ENCODE measurements around the gene NECAB3. TPM values are rescaled to one million over a fixed set of nuclear protein-coding genes. Genes with fewer than 3 reads are reported as not detected.

Gene NECAB3
- total RNA-seq, 1 donor from 2014 or later = 19.2 TPM

DNA sequence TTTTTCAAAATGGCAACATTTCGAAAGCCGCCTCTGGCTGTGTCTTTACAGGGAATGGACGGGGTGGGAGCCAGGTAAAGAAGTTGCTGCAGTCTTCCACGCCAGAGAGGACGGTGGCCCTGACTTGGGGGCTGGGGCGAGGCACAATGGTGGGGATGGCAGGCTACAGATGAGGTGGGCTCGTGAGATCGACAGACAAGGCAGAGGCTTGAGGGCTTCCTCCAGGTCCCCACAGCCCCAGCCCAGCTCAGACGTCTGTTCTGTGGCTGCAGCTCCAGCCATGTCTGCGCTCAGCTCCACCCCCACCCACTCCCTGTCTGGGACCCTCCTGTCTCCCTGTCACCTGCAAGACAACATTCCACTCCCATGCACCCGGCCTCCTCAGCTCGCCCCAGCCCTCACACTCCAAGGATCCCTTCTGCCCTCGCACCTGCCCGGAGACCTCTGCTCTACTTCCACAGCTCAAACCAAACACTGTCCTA lies 19.5 kb downstream of the NECAB3 start:
- Histone ChIP-seq H3K36me3 (no peaks in the 10 kb centered on the region), H3K4me3 (no peak overlapping the region), H3K9me3 (ENCODE audit: low read depth) (no peaks in the 10 kb centered on the region), H3K9ac (no peak overlapping the region), H3K27ac (no peak overlapping the region), H3F3A (ENCODE audit: low read depth) (no peaks in the 10 kb centered on the region), H3K4me1 (no peaks in the 10 kb centered on the region), H4K20me1 (ENCODE audit: low read depth) (no peaks in the 10 kb centered on the region), H3K4me2 (no peak overlapping the region), H3K79me2 (ENCODE audit: low read depth) (no peaks in the 10 kb centered on the region), H2AFZ (replicated peaks) (no peak overlapping the region), H3K27me3 (no peaks in the 10 kb centered on the region)
- Mint-ChIP-seq H3K27me3 (ENCODE audit: insufficient read depth, low read depth) (peaks cover 4% of the 10 kb centered on the region), H3K9me3 (no peaks in the 10 kb centered on the region), H3K4me3 (no peak overlapping the region), H3K36me3 (no peaks in the 10 kb centered on the region), H3K4me1 (peaks cover 5% of the 10 kb centered on the region), H3K27ac (no peak overlapping the region)
- no peak for TF ChIP-seq EZH2phosphoT487 (IDR thresholded peaks at IDR 0.05)
- TF ChIP-seq CTCF (IDR thresholded peaks at IDR 0.05) = no peak
- no peak for TF ChIP-seq EZH2 (IDR thresholded peaks at IDR 0.05)
- DNase-seq (ENCODE audit: low spot score) = no peak

DNA sequence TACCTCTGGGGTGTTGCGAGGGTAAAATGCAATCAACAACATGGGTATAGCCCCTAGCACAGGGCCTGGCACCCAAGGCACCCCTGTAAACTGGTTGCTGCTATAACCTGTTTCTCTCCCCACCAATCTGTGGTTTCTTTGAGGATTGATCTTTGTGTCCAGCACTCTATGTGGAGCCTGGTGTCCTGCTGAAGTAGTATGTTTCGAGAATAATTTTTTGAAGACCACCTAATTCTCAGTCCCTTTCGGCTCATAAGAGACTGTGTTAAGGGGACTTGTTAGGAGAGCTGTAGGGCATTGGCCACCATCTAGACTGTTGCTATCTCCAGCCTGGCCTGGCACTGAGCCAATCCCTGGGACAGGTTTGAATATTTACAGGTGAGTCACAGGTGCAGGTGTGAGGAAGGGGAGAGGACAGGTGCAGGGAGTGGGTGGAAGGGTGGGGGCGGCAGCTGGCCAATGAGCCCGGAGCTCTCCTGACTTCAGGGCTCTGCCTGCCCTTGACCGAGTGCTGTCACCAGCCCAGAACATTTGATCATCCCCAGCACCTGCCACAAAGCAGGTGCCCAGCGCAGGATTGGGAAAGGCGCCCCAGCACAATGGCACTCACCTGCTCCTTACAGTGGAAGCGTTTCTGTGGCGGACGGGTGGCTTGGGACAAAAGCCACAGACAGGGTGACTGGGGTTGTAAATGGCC lies 20.2 kb downstream of the NECAB3 start:
- Mint-ChIP-seq H3K36me3 (no peaks in the 10 kb centered on the region), H3K4me1 (peaks cover 5% of the 10 kb centered on the region), H3K4me3 (no peak overlapping the region), H3K9me3 (no peaks in the 10 kb centered on the region), H3K27ac (peak overlapping the region; percentile 74), H3K27me3 (ENCODE audit: insufficient read depth, low read depth) (peaks cover 4% of the 10 kb centered on the region)
- Histone ChIP-seq H3K36me3 (no peaks in the 10 kb centered on the region), H4K20me1 (ENCODE audit: low read depth) (no peaks in the 10 kb centered on the region), H2AFZ (replicated peaks) (no peak overlapping the region), H3K9ac (no peak overlapping the region), H3F3A (ENCODE audit: low read depth) (no peaks in the 10 kb centered on the region), H3K27ac (no peak overlapping the region), H3K4me1 (no peaks in the 10 kb centered on the region), H3K79me2 (ENCODE audit: low read depth) (no peaks in the 10 kb centered on the region), H3K4me3 (no peak overlapping the region), H3K9me3 (ENCODE audit: low read depth) (no peaks in the 10 kb centered on the region), H3K4me2 (no peak overlapping the region), H3K27me3 (no peaks in the 10 kb centered on the region)
- no peak for DNase-seq (ENCODE audit: low spot score)
- no peak for TF ChIP-seq CTCF (IDR thresholded peaks at IDR 0.05)
- no peak for TF ChIP-seq EZH2phosphoT487 (IDR thresholded peaks at IDR 0.05)
- no peak for TF ChIP-seq EZH2 (IDR thresholded peaks at IDR 0.05)

- no peaks in the 10 kb centered on the region for H4K20me1 ChIP-seq (ENCODE audit: low read depth)
- no peaks in the 10 kb centered on the region for H3K36me3 Mint-ChIP-seq
Measured at GRCh38 chr20:33653218-33653899, 20.9 kb downstream of the NECAB3 start.

More at GRCh38 chr20:33653218-33653899, 20.9 kb downstream of the NECAB3 start:
- TF ChIP-seq EZH2 (IDR thresholded peaks at IDR 0.05) (no peak), CTCF (IDR thresholded peaks at IDR 0.05) (peak; percentile 91), EZH2phosphoT487 (IDR thresholded peaks at IDR 0.05) (no peak)
- no peaks in the 10 kb centered on the region for H3K9me3 ChIP-seq (ENCODE audit: low read depth)
- no peaks in the 10 kb centered on the region for H3K79me2 ChIP-seq (ENCODE audit: low read depth)
- H3K4me3 ChIP-seq = no peak overlapping the region
- peak; percentile 84 for DNase-seq (ENCODE audit: low spot score)
- no peaks in the 10 kb centered on the region for H3K4me1 ChIP-seq
- no peaks in the 10 kb centered on the region for H3K36me3 ChIP-seq
- H3F3A ChIP-seq (ENCODE audit: low read depth) = no peaks in the 10 kb centered on the region
- no peaks in the 10 kb centered on the region for H3K27me3 ChIP-seq
- H3K9me3 Mint-ChIP-seq = no peaks in the 10 kb centered on the region
- H3K4me2 ChIP-seq = no peak overlapping the region
- peaks cover 5% of the 10 kb centered on the region for H3K4me1 Mint-ChIP-seq
- H3K27me3 Mint-ChIP-seq (ENCODE audit: insufficient read depth, low read depth) = peaks cover 4% of the 10 kb centered on the region
- H3K27ac ChIP-seq = no peak overlapping the region
- H2AFZ ChIP-seq (replicated peaks) = no peak overlapping the region
- H3K9ac ChIP-seq = no peak overlapping the region
- no peak overlapping the region for H3K4me3 Mint-ChIP-seq
- peak overlapping the region; percentile 43 for H3K27ac Mint-ChIP-seq
